Measurements from ENCODE around the gene MACF1.
A peak's percentile ranks its signal among the peaks of the same experiment; 100 is the strongest.

Gene MACF1

DNA sequence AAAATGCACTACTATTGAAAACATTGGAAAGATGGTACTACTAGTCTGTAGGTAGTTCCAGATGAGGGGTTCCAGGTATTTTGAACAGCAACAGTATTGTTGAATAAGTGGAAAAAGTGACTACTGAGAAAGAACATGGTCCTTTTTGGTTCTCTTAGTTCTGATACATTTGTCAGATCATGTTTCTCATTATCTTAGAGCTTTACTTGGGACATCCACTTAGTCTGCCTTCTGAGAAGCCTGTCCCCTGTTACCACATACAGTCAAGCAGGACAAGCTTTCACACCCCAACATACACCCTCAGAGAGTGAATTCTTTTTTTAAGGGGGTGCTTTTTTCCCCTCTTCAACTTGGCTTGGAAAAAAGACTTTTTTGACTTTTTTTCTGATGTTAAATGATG, 41.0 kb upstream of the MACF1 start:
- H3K4me1 Mint-ChIP-seq, result peaks cover 67% of the 10 kb centered on the region
- TF ChIP-seq, protein P1, sequence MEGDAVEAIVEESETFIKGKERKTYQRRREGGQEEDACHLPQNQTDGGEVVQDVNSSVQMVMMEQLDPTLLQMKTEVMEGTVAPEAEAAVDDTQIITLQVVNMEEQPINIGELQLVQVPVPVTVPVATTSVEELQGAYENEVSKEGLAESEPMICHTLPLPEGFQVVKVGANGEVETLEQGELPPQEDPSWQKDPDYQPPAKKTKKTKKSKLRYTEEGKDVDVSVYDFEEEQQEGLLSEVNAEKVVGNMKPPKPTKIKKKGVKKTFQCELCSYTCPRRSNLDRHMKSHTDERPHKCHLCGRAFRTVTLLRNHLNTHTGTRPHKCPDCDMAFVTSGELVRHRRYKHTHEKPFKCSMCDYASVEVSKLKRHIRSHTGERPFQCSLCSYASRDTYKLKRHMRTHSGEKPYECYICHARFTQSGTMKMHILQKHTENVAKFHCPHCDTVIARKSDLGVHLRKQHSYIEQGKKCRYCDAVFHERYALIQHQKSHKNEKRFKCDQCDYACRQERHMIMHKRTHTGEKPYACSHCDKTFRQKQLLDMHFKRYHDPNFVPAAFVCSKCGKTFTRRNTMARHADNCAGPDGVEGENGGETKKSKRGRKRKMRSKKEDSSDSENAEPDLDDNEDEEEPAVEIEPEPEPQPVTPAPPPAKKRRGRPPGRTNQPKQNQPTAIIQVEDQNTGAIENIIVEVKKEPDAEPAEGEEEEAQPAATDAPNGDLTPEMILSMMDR (IDR thresholded peaks at IDR 0.05; ENCODE audit: unreplicated experiment in 3 of 3), result no peak
- no peak overlapping the region for H3K27ac Mint-ChIP-seq
- H3K4me3 Mint-ChIP-seq, result peak overlapping the region in 1 of 3 experiments; percentile 58
- H3K27me3 Mint-ChIP-seq (ENCODE audit: low read depth), result no peaks in the 10 kb centered on the region
- no peaks in the 10 kb centered on the region for H3K9me3 Mint-ChIP-seq
- H3K36me3 Mint-ChIP-seq (ENCODE audit: low read depth), result no peaks in the 10 kb centered on the region

DNA sequence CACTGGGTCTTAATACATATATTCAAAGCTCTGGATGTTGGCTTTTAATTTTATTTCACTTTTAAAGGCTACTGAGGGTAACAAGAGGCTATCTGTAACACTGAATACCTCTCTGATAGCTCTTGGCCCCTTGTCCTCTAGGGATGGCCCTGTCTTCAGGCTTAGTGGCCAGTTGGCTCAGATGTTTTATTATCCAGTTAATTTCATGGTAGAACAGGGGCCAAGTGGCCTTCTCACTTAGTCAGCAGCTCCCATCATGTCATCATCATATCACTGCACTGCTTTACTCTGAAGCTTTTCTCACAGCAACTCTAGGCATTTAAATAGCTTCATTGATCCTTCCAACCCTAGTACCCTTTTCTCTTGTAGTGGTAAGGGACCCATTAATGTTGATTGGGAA, 40.2 kb upstream of the MACF1 start:
- Mint-ChIP-seq H3K36me3 (ENCODE audit: low read depth) (no peaks in the 10 kb centered on the region), H3K27ac (no peak overlapping the region), H3K9me3 (no peaks in the 10 kb centered on the region), H3K27me3 (ENCODE audit: low read depth) (no peaks in the 10 kb centered on the region), H3K4me3 (peak overlapping the region in 1 of 3 experiments; percentile 58), H3K4me1 (peaks cover 65% of the 10 kb centered on the region)
- TF ChIP-seq, protein P1 (IDR thresholded peaks at IDR 0.05; ENCODE audit: unreplicated experiment in 3 of 3), result no peak

DNA sequence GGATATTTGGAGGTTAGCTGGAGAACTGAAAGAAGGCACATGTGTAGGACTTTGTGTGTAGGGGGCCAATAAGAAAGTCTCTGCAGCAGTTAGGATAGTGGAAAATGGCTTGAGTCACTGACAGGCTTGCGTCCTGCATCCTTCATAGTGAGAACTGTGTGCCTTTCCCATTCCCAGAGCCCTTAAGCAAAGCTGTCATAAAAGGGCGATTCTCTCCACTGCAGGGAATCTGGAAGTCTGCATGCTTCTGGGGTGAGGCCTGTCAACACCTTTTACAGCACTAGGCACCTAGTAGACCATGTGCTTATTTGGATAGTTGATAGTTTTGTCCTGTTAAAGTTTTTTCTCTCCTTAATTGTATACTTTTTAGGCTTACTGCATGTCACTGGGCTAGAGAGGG, 39.4 kb upstream of the MACF1 start:
- Mint-ChIP-seq H3K4me3 (peak overlapping the region in 1 of 3 experiments; percentile 19), H3K27me3 (ENCODE audit: low read depth) (no peaks in the 10 kb centered on the region), H3K4me1 (peaks cover 61% of the 10 kb centered on the region), H3K9me3 (no peaks in the 10 kb centered on the region), H3K36me3 (ENCODE audit: low read depth) (no peaks in the 10 kb centered on the region), H3K27ac (peak overlapping the region in 2 of 3 experiments; percentile 4 to 39)
- TF ChIP-seq, protein P1 (IDR thresholded peaks at IDR 0.05; ENCODE audit: unreplicated experiment in 3 of 3), result no peak

DNA sequence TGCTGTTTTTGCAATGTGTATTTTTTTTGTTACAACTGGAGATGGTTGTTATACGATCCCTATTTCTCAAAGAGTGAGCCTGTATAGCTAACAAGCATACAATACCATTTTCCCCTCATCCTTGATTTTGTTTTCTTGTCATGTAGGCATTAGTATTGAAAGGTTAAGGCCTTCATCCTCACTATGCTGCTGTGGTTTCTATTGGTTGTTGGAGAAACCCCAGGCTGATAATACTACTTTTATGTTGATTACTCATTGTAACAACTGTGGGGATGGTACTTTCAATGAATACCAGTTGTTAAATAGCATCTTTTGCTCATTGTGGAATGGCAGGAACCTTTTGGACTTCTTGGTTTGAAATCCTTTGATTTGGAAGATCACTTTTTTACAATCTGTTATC, 39.0 kb upstream of the MACF1 start:
- peaks cover 61% of the 10 kb centered on the region for H3K4me1 Mint-ChIP-seq
- peak overlapping the region; percentile 4 to 39 (median 20) for H3K27ac Mint-ChIP-seq
- H3K36me3 Mint-ChIP-seq (ENCODE audit: low read depth), result no peaks in the 10 kb centered on the region
- TF ChIP-seq, protein P1 (IDR thresholded peaks at IDR 0.05; ENCODE audit: unreplicated experiment in 3 of 3), result no peak
- no peaks in the 10 kb centered on the region for H3K27me3 Mint-ChIP-seq (ENCODE audit: low read depth)
- peak overlapping the region in 1 of 3 experiments; percentile 19 for H3K4me3 Mint-ChIP-seq
- no peaks in the 10 kb centered on the region for H3K9me3 Mint-ChIP-seq

DNA sequence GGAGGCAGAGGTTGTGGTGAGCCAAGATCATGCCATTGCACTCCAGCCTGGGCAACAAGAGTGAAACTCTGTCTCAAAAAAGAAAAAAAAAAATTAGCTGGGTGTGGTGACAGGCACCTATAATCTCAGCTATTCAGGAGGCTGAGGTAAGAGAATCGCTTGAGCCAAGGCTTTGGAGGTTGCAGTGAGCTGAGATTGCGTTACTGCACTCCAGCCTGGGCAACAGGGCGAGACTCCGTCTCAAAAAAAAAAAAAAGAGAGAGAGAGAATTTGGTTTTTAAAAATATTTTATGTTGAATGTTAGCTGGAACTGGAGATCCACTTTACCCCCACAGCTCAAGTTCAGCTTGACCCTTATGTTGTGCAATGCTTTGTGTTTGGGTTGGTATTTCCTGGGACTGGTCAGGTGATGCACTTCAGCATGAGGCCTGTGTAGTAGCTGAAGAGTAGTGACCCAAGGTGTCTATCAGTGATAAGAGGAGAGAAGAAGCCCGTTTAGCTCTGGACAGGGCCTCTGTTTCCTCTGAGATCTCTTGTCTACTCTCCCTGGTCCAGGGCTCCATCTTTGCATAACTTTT, 36.8 kb upstream of the MACF1 start:
- Mint-ChIP-seq H3K27me3 (ENCODE audit: low read depth) (no peaks in the 10 kb centered on the region), H3K9me3 (no peaks in the 10 kb centered on the region), H3K27ac (peak overlapping the region; percentile 67 to 80 (median 74)), H3K4me1 (peaks cover 68% of the 10 kb centered on the region), H3K36me3 (ENCODE audit: low read depth) (no peaks in the 10 kb centered on the region), H3K4me3 (no peak overlapping the region)
- TF ChIP-seq, protein P1 (IDR thresholded peaks at IDR 0.05; ENCODE audit: unreplicated experiment in 3 of 3), result no peak
